ENCODE results near the gene RNF224. TPM values are rescaled to one million over a fixed set of nuclear protein-coding genes. Genes with fewer than 3 reads are reported as not detected.

The RNF224 gene
- total and polyA plus RNA-seq, 4 donors = not detected

GRCh38 chr9:137240841-137241489 lies 13.7 kb downstream of the RNF224 start, which contains the start of gene TUBB4B:
TUBB4B (plus strand) TSS chr9:137241287; CDS start chr9:137241361, 74 bp downstream.
- Histone ChIP-seq H3K27ac (ENCODE audit: low read depth in 1 of 2, low read length in 2 of 2) (peak within 1 kb of the TSS; percentile 74 to 92), H3K4me1 (ENCODE audit: control insufficient read depth in 4 of 4, insufficient read depth in 4 of 4, low read length in 3 of 4) (peaks cover 8 to 49% (median 21%) of the 10 kb centered on the region in 4 donors), H3K4me3 (ENCODE audit: low read depth in 1 of 3, low read length in 3 of 3) (peak within 1 kb of the TSS; percentile 77 to 97 (median 88)), H3K36me3 (ENCODE audit: control insufficient read depth in 4 of 4, insufficient read depth in 3 of 4, low read depth in 1 of 4, low read length in 3 of 4) (peaks cover 0 to 11% (median 5%) of the 10 kb centered on the region in 4 donors), H3K9me3 (ENCODE audit: control insufficient read depth in 4 of 4, low read length in 3 of 4) (no peaks in the 10 kb centered on the region), H3K9ac (ENCODE audit: low read depth in 1 of 2, low read length in 2 of 2) (peak within 1 kb of the TSS in 1 of 2 donors; percentile 82), H3K27me3 (ENCODE audit: control insufficient read depth in 4 of 4, insufficient read depth in 4 of 4, low read length in 3 of 4) (no peaks in the 10 kb centered on the region)
- TF ChIP-seq HNF4A (conservative IDR thresholded peaks at IDR 0.05) (no peak), RXRA (IDR thresholded peaks at IDR 0.05) (no peak), JUND (IDR thresholded peaks at IDR 0.05) (no peak), TAF1 (conservative IDR thresholded peaks at IDR 0.05) (peak; percentile 99), EGR1 (IDR thresholded peaks at IDR 0.05; ENCODE audit: low read depth in 2 of 2) (peak in 1 of 2 donors; percentile 70), NR2F2 (IDR thresholded peaks at IDR 0.05) (no peak), SP1 (IDR thresholded peaks at IDR 0.05) (peak; percentile 100), HNF4G (IDR thresholded peaks at IDR 0.05) (no peak), YY1 (IDR thresholded peaks at IDR 0.05) (peak; percentile 93), FOXA1 (IDR thresholded peaks at IDR 0.05) (no peak), CTCF (IDR thresholded peaks at IDR 0.05; ENCODE audit: low read depth, low read length, missing input control) (no peak), RAD21 (IDR thresholded peaks at IDR 0.05) (no peak), GABPA (IDR thresholded peaks at IDR 0.05 in 1 of 2, conservative IDR thresholded peaks at IDR 0.05 in 1 of 2) (peak in 1 of 2 donors; percentile 62), MAX (IDR thresholded peaks at IDR 0.05) (no peak), FOXA2 (IDR thresholded peaks at IDR 0.05) (no peak)
- TF ChIP-seq, protein P1, sequence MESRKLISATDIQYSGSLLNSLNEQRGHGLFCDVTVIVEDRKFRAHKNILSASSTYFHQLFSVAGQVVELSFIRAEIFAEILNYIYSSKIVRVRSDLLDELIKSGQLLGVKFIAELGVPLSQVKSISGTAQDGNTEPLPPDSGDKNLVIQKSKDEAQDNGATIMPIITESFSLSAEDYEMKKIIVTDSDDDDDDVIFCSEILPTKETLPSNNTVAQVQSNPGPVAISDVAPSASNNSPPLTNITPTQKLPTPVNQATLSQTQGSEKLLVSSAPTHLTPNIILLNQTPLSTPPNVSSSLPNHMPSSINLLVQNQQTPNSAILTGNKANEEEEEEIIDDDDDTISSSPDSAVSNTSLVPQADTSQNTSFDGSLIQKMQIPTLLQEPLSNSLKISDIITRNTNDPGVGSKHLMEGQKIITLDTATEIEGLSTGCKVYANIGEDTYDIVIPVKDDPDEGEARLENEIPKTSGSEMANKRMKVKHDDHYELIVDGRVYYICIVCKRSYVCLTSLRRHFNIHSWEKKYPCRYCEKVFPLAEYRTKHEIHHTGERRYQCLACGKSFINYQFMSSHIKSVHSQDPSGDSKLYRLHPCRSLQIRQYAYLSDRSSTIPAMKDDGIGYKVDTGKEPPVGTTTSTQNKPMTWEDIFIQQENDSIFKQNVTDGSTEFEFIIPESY (IDR thresholded peaks at IDR 0.05) = no peak
- TF ChIP-seq, protein P2, sequence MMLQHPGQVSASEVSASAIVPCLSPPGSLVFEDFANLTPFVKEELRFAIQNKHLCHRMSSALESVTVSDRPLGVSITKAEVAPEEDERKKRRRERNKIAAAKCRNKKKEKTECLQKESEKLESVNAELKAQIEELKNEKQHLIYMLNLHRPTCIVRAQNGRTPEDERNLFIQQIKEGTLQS (IDR thresholded peaks at IDR 0.05) = no peak
- TF ChIP-seq, protein P3, sequence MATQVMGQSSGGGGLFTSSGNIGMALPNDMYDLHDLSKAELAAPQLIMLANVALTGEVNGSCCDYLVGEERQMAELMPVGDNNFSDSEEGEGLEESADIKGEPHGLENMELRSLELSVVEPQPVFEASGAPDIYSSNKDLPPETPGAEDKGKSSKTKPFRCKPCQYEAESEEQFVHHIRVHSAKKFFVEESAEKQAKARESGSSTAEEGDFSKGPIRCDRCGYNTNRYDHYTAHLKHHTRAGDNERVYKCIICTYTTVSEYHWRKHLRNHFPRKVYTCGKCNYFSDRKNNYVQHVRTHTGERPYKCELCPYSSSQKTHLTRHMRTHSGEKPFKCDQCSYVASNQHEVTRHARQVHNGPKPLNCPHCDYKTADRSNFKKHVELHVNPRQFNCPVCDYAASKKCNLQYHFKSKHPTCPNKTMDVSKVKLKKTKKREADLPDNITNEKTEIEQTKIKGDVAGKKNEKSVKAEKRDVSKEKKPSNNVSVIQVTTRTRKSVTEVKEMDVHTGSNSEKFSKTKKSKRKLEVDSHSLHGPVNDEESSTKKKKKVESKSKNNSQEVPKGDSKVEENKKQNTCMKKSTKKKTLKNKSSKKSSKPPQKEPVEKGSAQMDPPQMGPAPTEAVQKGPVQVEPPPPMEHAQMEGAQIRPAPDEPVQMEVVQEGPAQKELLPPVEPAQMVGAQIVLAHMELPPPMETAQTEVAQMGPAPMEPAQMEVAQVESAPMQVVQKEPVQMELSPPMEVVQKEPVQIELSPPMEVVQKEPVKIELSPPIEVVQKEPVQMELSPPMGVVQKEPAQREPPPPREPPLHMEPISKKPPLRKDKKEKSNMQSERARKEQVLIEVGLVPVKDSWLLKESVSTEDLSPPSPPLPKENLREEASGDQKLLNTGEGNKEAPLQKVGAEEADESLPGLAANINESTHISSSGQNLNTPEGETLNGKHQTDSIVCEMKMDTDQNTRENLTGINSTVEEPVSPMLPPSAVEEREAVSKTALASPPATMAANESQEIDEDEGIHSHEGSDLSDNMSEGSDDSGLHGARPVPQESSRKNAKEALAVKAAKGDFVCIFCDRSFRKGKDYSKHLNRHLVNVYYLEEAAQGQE (IDR thresholded peaks at IDR 0.05) = peak; percentile 94
- peak; percentile 97 for DNase-seq (ENCODE audit: low spot score)
- under 1% methylated on average over 67 of the region's 67 CpGs for WGBS
